ENCODE measurements around the gene M6PR.

Gene M6PR

GRCh38 chr12:8957561-8957960 lies 8.1 kb upstream of the M6PR start:
- TF ChIP-seq ZFP3 (CRISPR knock-in tag; IDR thresholded peaks at IDR 0.05): no peak
- TF ChIP-seq ZNF8 (CRISPR knock-in tag; IDR thresholded peaks at IDR 0.05): no peak
- TF ChIP-seq ARNTL (CRISPR knock-in tag; IDR thresholded peaks at IDR 0.05; ENCODE audit: borderline replicate concordance, low read depth): no peak
- TF ChIP-seq TOX (CRISPR knock-in tag; IDR thresholded peaks at IDR 0.05; ENCODE audit: borderline replicate concordance): no peak
- TF ChIP-seq TCF4 (CRISPR knock-in tag; IDR thresholded peaks at IDR 0.05; ENCODE audit: borderline replicate concordance): no peak
- no peak for TF ChIP-seq CSDC2 (CRISPR knock-in tag; IDR thresholded peaks at IDR 0.05)
- TF ChIP-seq ESRRG (CRISPR knock-in tag; IDR thresholded peaks at IDR 0.05): no peak
- ATAC-seq: no peak

GRCh38 chr12:8956772-8957171 lies 7.3 kb upstream of the M6PR start:
- TF ChIP-seq, protein P1, sequence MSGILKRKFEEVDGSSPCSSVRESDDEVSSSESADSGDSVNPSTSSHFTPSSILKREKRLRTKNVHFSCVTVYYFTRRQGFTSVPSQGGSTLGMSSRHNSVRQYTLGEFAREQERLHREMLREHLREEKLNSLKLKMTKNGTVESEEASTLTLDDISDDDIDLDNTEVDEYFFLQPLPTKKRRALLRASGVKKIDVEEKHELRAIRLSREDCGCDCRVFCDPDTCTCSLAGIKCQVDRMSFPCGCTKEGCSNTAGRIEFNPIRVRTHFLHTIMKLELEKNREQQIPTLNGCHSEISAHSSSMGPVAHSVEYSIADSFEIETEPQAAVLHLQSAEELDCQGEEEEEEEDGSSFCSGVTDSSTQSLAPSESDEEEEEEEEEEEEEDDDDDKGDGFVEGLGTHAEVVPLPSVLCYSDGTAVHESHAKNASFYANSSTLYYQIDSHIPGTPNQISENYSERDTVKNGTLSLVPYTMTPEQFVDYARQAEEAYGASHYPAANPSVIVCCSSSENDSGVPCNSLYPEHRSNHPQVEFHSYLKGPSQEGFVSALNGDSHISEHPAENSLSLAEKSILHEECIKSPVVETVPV (CRISPR knock-in tag; IDR thresholded peaks at IDR 0.05): no peak
- no peak for TF ChIP-seq ZNF565 (CRISPR knock-in tag; conservative IDR thresholded peaks at IDR 0.05; ENCODE audit: low read depth)
- no peak for TF ChIP-seq TOX (CRISPR knock-in tag; IDR thresholded peaks at IDR 0.05; ENCODE audit: borderline replicate concordance)
- TF ChIP-seq OSR1 (CRISPR knock-in tag; IDR thresholded peaks at IDR 0.05): no peak
- no peak for TF ChIP-seq ZNF70 (CRISPR knock-in tag; IDR thresholded peaks at IDR 0.05)
- TF ChIP-seq, protein P2, sequence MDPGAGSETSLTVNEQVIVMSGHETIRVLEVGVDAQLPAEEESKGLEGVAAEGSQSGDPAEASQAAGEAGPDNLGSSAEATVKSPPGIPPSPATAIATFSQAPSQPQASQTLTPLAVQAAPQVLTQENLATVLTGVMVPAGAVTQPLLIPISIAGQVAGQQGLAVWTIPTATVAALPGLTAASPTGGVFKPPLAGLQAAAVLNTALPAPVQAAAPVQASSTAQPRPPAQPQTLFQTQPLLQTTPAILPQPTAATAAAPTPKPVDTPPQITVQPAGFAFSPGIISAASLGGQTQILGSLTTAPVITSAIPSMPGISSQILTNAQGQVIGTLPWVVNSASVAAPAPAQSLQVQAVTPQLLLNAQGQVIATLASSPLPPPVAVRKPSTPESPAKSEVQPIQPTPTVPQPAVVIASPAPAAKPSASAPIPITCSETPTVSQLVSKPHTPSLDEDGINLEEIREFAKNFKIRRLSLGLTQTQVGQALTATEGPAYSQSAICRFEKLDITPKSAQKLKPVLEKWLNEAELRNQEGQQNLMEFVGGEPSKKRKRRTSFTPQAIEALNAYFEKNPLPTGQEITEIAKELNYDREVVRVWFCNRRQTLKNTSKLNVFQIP (CRISPR knock-in tag; IDR thresholded peaks at IDR 0.05; ENCODE audit: borderline replicate concordance, low read depth): no peak
- ATAC-seq: no peak

DNA sequence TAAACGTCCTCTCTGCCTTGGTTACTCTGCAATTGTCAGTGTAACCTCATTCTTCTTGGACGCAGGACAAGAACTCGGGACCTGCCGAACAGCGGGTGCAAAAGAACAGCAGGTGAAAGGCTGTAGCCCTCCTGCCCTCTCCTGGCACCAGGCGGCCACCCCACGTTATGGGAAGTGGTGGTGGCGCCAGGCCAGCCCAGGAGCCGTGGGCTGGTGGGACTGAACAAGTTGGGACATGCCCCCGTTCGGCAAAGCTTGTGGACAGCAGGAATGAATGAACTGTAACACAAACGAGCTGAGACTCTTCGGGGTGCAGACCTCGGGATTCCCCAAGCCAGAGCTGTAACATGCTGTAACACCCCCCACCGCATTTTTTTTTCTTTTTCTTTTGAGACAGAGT lies 6.6 kb upstream of the M6PR start:
- TF ChIP-seq TOX (CRISPR knock-in tag; IDR thresholded peaks at IDR 0.05; ENCODE audit: borderline replicate concordance) (no peak), PPARA (CRISPR knock-in tag; IDR thresholded peaks at IDR 0.05; ENCODE audit: borderline replicate concordance) (no peak), ISL1 (CRISPR knock-in tag; IDR thresholded peaks at IDR 0.05) (no peak), GLIS3 (CRISPR knock-in tag; IDR thresholded peaks at IDR 0.05) (no peak), ZC3H10 (CRISPR knock-in tag; IDR thresholded peaks at IDR 0.05) (no peak), RARB (CRISPR knock-in tag; IDR thresholded peaks at IDR 0.05) (no peak), TCF4 (CRISPR knock-in tag; IDR thresholded peaks at IDR 0.05; ENCODE audit: borderline replicate concordance) (no peak), BACH2 (CRISPR knock-in tag; IDR thresholded peaks at IDR 0.05; ENCODE audit: borderline replicate concordance) (no peak), ZFP30 (CRISPR knock-in tag; IDR thresholded peaks at IDR 0.05) (no peak), ARNTL (CRISPR knock-in tag; IDR thresholded peaks at IDR 0.05; ENCODE audit: borderline replicate concordance, low read depth) (no peak), ZNF8 (CRISPR knock-in tag; IDR thresholded peaks at IDR 0.05) (no peak)
- TF ChIP-seq, protein P3, sequence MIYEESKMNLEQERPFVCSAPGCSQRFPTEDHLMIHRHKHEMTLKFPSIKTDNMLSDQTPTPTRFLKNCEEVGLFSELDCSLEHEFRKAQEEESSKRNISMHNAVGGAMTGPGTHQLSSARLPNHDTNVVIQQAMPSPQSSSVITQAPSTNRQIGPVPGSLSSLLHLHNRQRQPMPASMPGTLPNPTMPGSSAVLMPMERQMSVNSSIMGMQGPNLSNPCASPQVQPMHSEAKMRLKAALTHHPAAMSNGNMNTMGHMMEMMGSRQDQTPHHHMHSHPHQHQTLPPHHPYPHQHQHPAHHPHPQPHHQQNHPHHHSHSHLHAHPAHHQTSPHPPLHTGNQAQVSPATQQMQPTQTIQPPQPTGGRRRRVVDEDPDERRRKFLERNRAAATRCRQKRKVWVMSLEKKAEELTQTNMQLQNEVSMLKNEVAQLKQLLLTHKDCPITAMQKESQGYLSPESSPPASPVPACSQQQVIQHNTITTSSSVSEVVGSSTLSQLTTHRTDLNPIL (CRISPR knock-in tag; IDR thresholded peaks at IDR 0.05; ENCODE audit: low read depth): no peak
- TF ChIP-seq, protein P2 (CRISPR knock-in tag; IDR thresholded peaks at IDR 0.05; ENCODE audit: borderline replicate concordance, low read depth): no peak
- TF ChIP-seq, protein P4, sequence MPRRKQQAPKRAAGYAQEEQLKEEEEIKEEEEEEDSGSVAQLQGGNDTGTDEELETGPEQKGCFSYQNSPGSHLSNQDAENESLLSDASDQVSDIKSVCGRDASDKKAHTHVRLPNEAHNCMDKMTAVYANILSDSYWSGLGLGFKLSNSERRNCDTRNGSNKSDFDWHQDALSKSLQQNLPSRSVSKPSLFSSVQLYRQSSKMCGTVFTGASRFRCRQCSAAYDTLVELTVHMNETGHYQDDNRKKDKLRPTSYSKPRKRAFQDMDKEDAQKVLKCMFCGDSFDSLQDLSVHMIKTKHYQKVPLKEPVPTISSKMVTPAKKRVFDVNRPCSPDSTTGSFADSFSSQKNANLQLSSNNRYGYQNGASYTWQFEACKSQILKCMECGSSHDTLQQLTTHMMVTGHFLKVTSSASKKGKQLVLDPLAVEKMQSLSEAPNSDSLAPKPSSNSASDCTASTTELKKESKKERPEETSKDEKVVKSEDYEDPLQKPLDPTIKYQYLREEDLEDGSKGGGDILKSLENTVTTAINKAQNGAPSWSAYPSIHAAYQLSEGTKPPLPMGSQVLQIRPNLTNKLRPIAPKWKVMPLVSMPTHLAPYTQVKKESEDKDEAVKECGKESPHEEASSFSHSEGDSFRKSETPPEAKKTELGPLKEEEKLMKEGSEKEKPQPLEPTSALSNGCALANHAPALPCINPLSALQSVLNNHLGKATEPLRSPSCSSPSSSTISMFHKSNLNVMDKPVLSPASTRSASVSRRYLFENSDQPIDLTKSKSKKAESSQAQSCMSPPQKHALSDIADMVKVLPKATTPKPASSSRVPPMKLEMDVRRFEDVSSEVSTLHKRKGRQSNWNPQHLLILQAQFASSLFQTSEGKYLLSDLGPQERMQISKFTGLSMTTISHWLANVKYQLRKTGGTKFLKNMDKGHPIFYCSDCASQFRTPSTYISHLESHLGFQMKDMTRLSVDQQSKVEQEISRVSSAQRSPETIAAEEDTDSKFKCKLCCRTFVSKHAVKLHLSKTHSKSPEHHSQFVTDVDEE (CRISPR knock-in tag; IDR thresholded peaks at IDR 0.05): no peak
- TF ChIP-seq, protein P5, sequence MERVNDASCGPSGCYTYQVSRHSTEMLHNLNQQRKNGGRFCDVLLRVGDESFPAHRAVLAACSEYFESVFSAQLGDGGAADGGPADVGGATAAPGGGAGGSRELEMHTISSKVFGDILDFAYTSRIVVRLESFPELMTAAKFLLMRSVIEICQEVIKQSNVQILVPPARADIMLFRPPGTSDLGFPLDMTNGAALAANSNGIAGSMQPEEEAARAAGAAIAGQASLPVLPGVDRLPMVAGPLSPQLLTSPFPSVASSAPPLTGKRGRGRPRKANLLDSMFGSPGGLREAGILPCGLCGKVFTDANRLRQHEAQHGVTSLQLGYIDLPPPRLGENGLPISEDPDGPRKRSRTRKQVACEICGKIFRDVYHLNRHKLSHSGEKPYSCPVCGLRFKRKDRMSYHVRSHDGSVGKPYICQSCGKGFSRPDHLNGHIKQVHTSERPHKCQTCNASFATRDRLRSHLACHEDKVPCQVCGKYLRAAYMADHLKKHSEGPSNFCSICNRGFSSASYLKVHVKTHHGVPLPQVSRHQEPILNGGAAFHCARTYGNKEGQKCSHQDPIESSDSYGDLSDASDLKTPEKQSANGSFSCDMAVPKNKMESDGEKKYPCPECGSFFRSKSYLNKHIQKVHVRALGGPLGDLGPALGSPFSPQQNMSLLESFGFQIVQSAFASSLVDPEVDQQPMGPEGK (CRISPR knock-in tag; IDR thresholded peaks at IDR 0.05; ENCODE audit: borderline replicate concordance): no peak

More for the DNA sequence above, 6.6 kb upstream of the M6PR start:
- ATAC-seq: no peak
